Measurements from ENCODE around the gene CDR2L.
"Not testable (repeated sequence)": the region's sequence is repeated elsewhere in the genome, so short reads cannot be mapped to it uniquely, and the experiment has no call there.

The CDR2L gene

GRCh38 chr17:74982663-74983313 lies 4.6 kb upstream of the CDR2L start:
- DNase-seq: not testable (repeated sequence)

DNA sequence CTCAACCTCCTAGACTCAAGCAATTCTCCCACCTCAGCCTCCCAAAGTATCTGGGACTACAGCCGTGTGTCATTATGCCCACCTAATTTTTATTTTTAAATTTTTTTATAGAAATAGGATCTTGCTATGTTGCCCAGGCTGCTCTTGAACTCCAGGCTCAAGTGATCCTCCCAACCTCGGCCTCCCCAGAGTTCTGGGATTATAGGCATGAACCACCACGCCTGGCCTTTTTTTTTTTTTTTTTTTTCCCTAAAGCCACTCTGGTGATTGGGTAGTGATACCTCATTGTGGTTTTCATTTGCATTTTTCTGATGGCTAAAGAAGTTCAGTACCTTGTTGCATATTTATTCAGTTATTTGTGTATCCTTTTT lies 1.2 kb upstream of the CDR2L start:
- DNase-seq: no peak

- DNase-seq: peak; percentile 38
Observed at GRCh38 chr17:74987909-74988711, 678 bp downstream of the CDR2L start.

DNA sequence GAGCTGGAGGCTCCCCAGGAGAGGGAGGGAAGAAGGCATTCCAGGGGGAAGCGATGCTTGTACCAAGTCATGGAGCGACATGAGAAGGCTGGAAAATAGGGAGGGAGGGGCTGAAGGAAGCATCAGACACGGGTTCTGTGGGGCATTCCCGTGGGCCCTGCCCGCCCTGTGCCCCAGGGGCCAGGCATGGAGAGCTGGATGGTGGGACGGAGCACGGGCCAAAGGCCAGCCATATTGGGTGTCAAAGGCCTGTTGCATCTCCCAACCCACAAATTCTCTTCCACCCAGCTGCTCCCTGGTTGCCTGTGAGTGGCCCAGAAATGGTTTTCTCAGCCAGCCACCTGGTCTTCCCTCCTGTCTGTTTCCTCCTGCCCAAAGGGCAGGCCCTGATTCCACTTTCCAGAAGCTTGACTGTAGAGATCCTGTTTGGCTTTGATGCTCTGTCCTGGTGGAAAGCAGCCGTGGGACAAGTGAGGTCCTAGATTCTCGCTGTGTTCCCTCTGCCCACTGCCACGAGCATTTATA lies 3.2 kb downstream of the CDR2L start:
- no peak for DNase-seq

- no peak for DNase-seq
Observed at GRCh38 chr17:74992223-74992622, 4.8 kb downstream of the CDR2L start.

DNA sequence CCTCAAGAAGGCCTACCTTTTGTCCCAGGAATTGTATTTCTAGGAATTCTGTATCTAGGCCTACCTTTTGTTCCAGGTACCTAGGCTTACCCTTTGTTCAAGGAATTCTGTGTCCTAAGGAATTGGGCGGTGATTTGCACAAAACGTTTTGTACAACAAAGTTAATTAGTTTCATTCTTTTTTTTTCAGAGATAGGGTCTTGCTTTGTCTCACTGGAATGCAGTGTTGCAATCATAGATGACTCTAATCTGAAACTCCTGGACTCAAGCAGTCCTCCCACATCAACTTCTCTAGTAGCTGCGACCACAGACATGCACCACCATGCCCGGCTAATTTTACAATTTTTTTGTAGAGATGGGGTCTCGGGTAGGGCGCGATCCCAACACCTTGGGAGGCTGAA lies 7.0 kb downstream of the CDR2L start:
- no peak for DNase-seq

DNA sequence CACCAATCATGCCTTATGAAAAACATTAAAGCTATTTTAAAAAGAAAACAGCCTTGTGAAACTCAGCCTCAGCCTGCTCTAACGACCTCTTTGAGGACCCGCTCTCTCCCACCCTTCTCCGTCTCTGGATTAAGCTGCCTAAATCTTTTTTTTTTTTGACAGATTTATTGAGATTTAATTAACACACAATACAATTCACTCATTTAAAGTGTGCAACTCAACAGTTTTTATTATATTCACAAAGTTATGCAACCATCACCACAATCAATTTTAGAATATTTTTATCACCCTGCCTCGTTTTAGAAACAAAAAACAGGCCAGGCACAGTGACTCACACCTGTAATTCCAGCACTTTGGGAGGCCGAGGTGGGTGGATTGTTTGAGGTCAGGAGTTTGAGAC lies 8.4 kb downstream of the CDR2L start:
- DNase-seq: no peak

DNA sequence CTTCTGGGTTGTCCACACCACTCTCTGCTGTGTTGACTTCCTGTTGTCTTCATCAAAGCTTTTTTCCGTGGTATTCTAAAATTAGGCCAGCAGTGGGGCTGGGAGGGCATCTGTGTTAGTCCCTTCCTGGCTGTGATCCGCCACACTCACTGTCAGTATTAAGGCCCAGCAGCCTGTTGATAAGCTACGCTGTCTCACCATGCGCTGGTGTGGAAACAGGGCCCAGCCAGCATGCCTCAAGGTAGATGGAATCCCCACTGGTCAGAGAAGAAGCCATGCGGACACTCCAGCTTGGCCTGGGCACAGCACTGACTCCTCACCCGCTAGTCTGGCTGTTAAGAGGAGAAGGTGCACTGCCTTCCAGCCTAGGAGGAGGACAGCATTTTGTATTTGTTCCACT lies 11.4 kb downstream of the CDR2L start:
- no peak for DNase-seq

DNA sequence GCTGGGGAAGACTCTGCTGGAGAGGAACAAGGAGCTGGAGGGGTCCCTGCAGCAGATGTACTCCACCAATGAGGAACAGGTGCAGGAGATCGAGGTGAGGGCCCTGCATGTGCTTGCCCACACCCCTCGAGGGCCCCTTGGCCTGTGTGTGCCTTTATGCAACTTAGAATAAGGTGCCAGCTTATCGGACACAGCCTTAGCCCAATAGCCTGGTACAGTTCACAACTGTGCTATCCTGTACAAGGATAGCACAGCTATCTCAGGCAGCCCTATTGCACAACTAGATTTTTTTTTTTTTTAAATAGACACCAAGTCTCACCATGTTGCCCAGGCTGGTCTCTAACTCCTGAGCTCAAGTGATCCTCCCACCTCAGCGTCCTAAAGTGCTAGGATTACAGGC lies 12.1 kb downstream of the CDR2L start:
- DNase-seq: no peak

- DNase-seq: peak; percentile 37
Observed at GRCh38 chr17:75001915-75002843, 14.7 kb downstream of the CDR2L start.

DNA sequence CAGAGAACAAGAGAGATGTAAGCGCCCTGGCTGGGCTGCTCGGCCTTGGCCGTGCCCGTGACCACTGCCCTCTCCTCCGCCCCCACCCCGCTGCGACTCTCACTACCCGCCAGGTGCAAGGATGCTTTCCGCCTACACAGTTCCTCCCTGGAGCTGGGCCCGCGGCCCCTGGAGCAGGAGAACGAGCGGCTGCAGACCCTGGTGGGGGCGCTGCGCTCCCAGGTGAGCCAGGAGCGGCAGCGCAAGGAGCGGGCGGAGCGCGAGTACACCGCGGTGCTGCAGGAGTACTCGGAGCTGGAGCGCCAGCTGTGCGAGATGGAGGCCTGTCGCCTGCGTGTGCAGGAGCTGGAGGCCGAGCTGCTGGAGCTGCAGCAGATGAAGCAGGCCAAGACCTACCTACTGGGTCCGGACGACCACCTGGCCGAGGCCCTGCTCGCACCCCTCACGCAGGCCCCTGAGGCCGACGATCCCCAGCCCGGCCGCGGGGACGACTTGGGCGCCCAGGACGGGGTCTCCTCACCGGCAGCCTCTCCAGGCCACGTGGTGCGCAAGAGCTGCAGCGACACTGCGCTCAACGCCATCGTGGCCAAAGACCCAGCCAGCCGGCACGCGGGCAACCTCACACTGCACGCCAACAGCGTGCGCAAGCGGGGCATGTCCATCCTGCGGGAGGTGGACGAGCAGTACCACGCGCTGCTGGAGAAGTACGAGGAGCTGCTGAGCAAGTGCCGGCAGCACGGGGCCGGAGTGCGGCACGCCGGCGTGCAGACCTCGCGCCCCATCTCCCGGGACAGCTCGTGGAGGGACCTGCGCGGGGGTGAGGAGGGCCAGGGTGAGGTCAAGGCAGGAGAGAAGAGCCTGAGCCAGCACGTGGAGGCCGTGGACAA lies 15.9 kb downstream of the CDR2L start:
- DNase-seq: no peak

GRCh38 chr17:75003957-75004355 lies 16.5 kb downstream of the CDR2L start:
- no peak for DNase-seq

DNA sequence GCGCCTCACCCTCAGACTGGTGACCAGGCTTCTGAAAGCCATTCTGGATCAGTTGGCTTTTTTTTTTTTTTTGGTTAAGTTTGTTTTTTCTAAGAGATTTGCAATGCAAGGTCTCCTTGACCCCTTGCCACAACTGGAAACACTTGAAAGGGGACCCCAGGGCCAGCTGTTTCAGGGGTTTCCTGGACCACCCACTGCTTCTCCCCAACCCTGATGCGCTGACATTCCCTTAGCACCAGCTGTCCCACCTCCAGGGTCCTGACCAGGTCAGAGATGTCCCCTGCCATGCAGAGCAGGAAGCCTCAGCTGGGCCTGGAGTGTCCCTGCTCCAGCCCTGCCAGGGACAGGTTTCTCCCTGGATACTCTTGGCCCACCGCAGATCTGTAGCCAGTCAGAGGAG lies 16.9 kb downstream of the CDR2L start:
- no peak for DNase-seq

DNA sequence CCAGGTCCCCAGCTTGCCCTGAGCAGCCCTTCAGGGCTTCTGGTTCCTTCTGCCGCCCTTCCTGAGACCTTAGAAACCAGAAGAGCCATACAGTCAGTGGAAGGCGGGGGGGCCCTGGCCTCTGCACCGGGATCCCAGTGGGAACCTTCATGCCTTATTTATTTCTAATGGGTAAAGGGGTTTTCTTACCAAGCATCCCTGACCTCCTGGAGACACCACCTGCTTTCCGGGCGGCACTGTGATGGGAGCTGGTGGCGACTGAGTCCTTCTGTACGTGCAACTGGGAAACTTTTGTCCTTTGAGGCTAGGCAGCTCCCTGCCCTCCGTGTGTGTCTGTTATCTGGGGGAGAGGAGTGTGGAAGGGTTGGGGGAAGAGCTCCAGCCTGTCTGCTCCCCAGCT lies 17.9 kb downstream of the CDR2L start:
- no peak for DNase-seq

DNA sequence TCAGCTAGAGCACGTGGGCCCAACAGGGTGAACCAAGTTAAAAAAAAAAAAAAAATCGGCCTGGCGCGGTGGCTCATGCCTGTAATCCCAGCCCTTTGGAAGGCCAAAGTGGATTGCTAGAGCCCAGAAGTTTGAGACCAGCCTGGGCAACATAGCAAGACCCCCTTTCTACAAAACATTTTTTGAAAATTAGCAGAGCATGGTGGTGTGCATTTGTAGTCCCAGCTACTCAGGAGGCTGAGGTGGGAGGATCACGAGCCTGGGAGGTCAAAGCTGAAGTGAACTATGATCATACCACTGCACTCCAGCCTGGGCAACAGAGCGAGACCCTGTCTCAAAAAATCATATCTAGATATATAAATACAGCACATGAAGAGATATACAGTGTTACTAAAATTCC lies 18.7 kb downstream of the CDR2L start:
- not testable (repeated sequence) for DNase-seq

DNA sequence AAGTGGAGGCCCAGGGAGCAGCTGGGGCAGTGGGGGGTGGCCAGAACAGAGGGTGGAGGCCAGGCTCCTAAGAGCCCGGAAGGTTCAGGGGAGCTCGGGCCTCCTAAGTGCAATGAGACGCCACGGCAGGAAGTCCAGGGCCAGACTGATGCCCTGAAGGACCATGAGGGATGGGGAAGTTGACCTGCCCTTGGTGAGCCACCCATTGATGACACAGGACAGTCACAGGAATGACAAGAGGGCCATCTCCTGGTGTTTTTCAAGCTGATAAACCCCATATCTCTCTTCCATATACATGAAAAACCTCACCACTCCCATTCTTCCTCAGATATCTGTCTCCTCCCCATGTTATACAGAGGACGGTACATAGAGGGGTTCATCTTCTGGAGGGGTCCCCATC lies 19.2 kb downstream of the CDR2L start:
- DNase-seq: peak; percentile 69

- no peak for DNase-seq
Observed at GRCh38 chr17:75008373-75008772, 20.9 kb downstream of the CDR2L start.

DNA sequence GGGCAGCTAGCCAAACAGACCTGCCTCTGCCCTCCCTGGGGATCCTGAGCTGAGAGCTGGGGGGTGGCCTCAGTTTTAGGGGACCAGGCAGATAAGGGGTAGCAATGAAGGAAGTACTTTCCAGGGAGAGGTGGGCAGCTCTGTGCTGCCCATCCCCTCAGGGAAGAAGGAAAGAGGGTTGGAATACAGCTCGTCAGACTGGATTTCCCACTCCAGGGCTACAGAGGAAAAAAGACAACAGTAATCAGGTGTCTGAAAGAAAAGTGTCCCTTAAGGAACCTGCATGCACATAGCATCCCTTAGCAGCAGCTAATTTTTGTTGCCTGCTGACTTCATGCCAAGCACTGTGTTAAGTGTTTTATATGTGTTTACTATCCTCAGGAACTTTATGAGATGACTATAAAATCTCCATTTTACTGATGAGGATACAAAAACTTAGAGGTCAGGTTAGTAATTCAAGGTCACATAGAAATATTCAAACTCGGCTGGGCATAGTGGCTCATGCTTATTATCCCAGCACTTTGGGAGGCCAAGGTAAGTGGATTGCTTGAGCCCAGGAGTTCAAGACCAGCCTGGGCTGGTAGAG lies 21.8 kb downstream of the CDR2L start:
- no peak for DNase-seq

DNA sequence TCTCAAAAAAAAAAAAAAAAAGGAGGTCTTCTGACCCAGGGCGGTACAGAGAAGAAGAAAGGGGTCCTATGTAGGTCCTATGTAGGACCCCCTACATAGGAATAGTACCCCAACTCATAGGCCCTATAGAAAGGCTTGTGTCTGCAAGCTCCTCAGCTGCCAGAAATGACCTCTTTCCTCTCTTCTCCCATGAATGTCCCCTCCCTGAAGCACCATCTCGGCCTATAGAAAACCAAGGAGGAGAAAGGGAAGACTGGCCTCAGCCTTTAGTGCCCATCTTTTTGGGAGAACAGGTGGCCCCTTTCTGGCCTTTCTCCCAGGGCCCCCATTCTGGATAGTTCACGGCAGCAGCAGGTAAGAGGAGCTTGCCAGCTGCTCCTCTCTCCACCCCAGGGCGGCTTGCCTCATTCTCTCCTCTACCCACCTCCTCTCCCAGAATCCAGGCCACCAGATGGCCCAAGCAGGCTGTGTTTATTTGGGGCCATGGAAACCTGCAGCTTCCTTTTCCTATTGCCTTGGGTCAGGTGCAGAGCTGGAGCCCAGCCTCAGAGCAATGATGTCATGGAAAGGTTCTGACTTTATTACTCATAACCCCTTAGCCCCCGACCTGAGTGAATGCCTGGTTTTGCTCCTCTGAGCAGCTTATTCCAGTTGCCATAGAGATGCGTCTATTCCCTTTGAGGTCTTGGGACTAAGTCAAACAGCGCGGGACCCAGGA lies 23.4 kb downstream of the CDR2L start:
- DNase-seq: no peak

- DNase-seq: peak; percentile 16
Observed at GRCh38 chr17:75011401-75012095, 24.1 kb downstream of the CDR2L start.

GRCh38 chr17:75012096-75012345 lies 24.6 kb downstream of the CDR2L start:
- no peak for DNase-seq
